Middle frontal gyrus (tissue), 1 donor: ENCODE data around the gene DNAJB8.

Experiments
- DNase-seq: peaks from one replicate; pipeline ENCODE4 v3.0.0-alpha.2; 2015; ENCODE audit warnings: low spot score; ENCODE audit errors: extremely low spot score

DNAJB8 gene

GRCh38 chr3:128483657-128484403 lies 17.1 kb upstream of the DNAJB8 start:
- DNase-seq: no peak

GRCh38 chr3:128482666-128483656 lies 16.3 kb upstream of the DNAJB8 start:
- no peak for DNase-seq

GRCh38 chr3:128482175-128482574 lies 15.5 kb upstream of the DNAJB8 start:
- no peak for DNase-seq

GRCh38 chr3:128481438-128481942 lies 14.8 kb upstream of the DNAJB8 start:
- no peak for DNase-seq

- no peak for DNase-seq
Observed at GRCh38 chr3:128480717-128481437, 14.2 kb upstream of the DNAJB8 start.

GRCh38 chr3:128480278-128480677 lies 13.6 kb upstream of the DNAJB8 start:
- no peak for DNase-seq

GRCh38 chr3:128479558-128480086 lies 12.9 kb upstream of the DNAJB8 start:
- DNase-seq: no peak

- no peak for DNase-seq
Observed at GRCh38 chr3:128478576-128479506, 12.2 kb upstream of the DNAJB8 start.

- DNase-seq: no peak
Observed at GRCh38 chr3:128476659-128477058, 10.0 kb upstream of the DNAJB8 start.

- DNase-seq: no peak
Observed at GRCh38 chr3:128475355-128475754, 8.7 kb upstream of the DNAJB8 start.

- no peak for DNase-seq
Observed at GRCh38 chr3:128473737-128474136, 7.0 kb upstream of the DNAJB8 start.

GRCh38 chr3:128473180-128473519 lies 6.5 kb upstream of the DNAJB8 start:
- DNase-seq: no peak

- no peak for DNase-seq
Observed at GRCh38 chr3:128472449-128473179, 5.9 kb upstream of the DNAJB8 start.

GRCh38 chr3:128471720-128472119 lies 5.0 kb upstream of the DNAJB8 start:
- no peak for DNase-seq

GRCh38 chr3:128471110-128471509 lies 4.4 kb upstream of the DNAJB8 start:
- DNase-seq: no peak

- no peak for DNase-seq
Observed at GRCh38 chr3:128470134-128470899, 3.6 kb upstream of the DNAJB8 start.

- no peak for DNase-seq
Observed at GRCh38 chr3:128469556-128469955, 2.9 kb upstream of the DNAJB8 start.

GRCh38 chr3:128468791-128469527 lies 2.3 kb upstream of the DNAJB8 start:
- DNase-seq: no peak
